Measurements from ENCODE around the gene COL4A2. TPM values are rescaled to one million over a fixed set of nuclear protein-coding genes. Genes with fewer than 3 reads are reported as not detected.
A peak's percentile ranks its signal among the peaks of the same experiment; 100 is the strongest.

COL4A2 gene
- total RNA-seq, 3 donors from 2014 or later: 0.63 to 1.2 (median 1.1) TPM

DNA sequence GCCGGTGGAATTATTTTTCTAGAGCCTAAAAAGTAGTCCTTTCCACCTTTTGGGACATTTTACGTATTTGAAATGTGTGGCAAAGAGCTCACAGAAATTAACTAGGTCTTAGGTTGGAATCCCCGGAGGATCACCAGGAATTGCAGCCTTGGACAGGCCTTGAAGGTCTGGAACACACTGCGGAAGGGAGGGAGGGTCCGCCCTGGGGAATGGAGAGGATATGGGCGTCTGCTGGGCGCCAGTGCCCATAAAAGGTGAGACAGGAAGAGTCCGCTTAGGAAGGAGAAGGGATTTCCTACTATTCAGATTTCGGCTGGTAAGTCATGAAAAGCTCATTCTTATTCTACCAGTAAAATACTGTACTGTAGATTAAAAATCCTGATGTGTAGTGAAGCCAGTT lies 111.9 kb downstream of the COL4A2 start:
- DNase-seq (no peak), ATAC-seq (no peak)
- H3K4me3 Mint-ChIP-seq: no peak overlapping the region
- no peaks in the 10 kb centered on the region for H3K36me3 Mint-ChIP-seq (ENCODE audit: insufficient read depth)
- peaks cover 12% of the 10 kb centered on the region for H3K4me1 Mint-ChIP-seq (ENCODE audit: low read depth)
- H3K27me3 Mint-ChIP-seq (ENCODE audit: low read depth): peaks cover 85% of the 10 kb centered on the region
- H3K9me3 Mint-ChIP-seq: no peaks in the 10 kb centered on the region

GRCh38 chr13:110419381-110419791 lies 112.3 kb downstream of the COL4A2 start:
- no peaks in the 10 kb centered on the region for H3K36me3 Mint-ChIP-seq (ENCODE audit: insufficient read depth)
- peaks cover 12% of the 10 kb centered on the region for H3K4me1 Mint-ChIP-seq (ENCODE audit: low read depth)
- peaks cover 85% of the 10 kb centered on the region for H3K27me3 Mint-ChIP-seq (ENCODE audit: low read depth)
- ATAC-seq: no peak
- no peak for DNase-seq
- no peak overlapping the region for H3K4me3 Mint-ChIP-seq
- no peaks in the 10 kb centered on the region for H3K9me3 Mint-ChIP-seq

DNA sequence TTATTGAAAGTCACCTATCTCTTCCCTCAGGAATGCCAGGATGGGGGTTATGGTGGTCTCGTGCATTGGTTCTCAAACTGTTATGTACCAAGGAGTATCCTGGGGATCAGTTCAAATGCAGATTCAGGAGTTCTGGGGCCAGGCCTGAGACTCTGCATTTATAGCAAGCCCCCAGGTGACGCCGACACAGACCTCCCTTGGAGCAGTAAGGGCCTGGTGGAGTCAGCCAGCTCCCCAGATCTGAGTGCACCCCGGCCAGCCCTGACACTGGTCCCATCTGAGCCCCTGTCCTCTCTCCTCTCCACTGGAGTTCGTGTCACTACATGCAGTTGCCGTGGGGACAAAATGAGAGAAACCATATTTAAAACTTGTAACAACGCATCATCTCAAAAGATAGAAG lies 112.9 kb downstream of the COL4A2 start:
- Mint-ChIP-seq H3K9me3 (no peaks in the 10 kb centered on the region), H3K4me1 (ENCODE audit: low read depth) (peaks cover 12% of the 10 kb centered on the region), H3K36me3 (ENCODE audit: insufficient read depth) (no peaks in the 10 kb centered on the region), H3K4me3 (no peak overlapping the region), H3K27me3 (ENCODE audit: low read depth) (peaks cover 88% of the 10 kb centered on the region)
- no peak for DNase-seq
- ATAC-seq: no peak

DNA sequence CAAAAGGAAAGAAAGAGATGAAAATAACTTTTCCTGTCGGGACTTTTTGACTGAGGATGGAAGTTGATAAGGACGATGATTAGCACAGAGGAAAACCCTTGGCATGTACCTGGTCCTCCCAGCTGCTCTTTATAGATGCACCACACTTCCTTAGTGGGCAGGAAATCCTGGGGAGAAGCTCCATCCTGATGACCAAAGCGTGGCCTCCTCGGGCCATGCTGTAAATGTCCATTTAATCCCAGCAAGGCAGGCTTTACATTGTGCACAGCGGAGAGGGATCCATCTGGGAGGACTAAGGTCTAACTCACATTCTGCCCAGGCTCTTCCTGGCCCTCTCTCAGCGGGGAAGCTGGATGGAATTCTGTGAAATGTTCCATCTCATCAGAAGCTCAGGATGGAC lies 113.5 kb downstream of the COL4A2 start:
- ATAC-seq: no peak
- peaks cover 92% of the 10 kb centered on the region for H3K27me3 Mint-ChIP-seq (ENCODE audit: low read depth)
- no peaks in the 10 kb centered on the region for H3K36me3 Mint-ChIP-seq (ENCODE audit: insufficient read depth)

GRCh38 chr13:110421061-110421460 lies 114.0 kb downstream of the COL4A2 start:
- Mint-ChIP-seq H3K4me3 (no peak overlapping the region), H3K9me3 (no peaks in the 10 kb centered on the region), H3K36me3 (ENCODE audit: insufficient read depth) (no peaks in the 10 kb centered on the region), H3K4me1 (ENCODE audit: low read depth) (peaks cover 12% of the 10 kb centered on the region), H3K27me3 (ENCODE audit: low read depth) (peaks cover 93% of the 10 kb centered on the region)
- DNase-seq: no peak
- ATAC-seq: no peak

More for the DNA sequence above, 113.5 kb downstream of the COL4A2 start:
- Mint-ChIP-seq H3K4me3 (no peak overlapping the region), H3K4me1 (ENCODE audit: low read depth) (peaks cover 12% of the 10 kb centered on the region), H3K9me3 (no peaks in the 10 kb centered on the region)
- DNase-seq: no peak

GRCh38 chr13:110421696-110422385 lies 114.8 kb downstream of the COL4A2 start:
- DNase-seq (no peak), ATAC-seq (peak; percentile 79 to 86)
- Mint-ChIP-seq H3K27me3 (ENCODE audit: low read depth) (peaks cover 92% of the 10 kb centered on the region), H3K4me1 (ENCODE audit: low read depth) (peaks cover 12% of the 10 kb centered on the region), H3K4me3 (no peak overlapping the region), H3K9me3 (no peaks in the 10 kb centered on the region), H3K36me3 (ENCODE audit: insufficient read depth) (no peaks in the 10 kb centered on the region)

DNA sequence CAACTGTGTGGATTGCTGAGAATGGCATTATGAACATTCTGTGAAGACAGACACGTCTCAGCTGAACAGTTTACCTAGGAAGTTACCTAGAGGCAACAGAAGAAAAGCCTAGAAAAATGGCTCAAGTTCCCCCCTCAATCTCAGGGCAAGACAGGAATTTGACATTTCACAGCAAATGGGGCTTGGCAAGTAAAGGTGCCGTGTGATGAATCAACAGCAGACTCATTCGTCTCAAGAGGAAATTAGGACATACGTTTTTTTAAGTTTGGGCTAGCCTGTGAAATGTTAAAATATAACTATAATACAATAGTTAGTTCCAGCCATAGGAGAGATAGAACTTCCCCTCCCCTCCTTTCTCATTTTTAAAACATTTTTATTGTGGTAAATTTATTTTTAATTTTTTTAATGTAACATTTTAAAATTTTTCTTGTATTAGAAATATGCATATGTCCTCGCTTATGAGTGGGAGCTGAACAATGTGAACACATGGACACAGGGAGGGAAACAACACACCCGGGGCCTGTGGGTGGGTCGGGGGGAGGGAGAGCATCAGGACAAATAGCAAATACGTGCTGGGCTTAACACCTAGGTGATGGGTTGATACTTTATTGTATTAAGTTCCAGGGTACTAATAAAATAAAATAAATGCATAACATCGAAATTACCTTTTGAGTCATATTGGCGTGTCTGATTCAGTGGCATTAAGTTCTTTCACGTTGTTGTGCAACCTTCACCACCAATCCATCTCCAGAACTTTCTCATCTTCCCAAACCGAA lies 116.0 kb downstream of the COL4A2 start:
- Mint-ChIP-seq H3K4me3 (no peak overlapping the region), H3K9me3 (no peaks in the 10 kb centered on the region), H3K36me3 (ENCODE audit: insufficient read depth) (no peaks in the 10 kb centered on the region), H3K4me1 (ENCODE audit: low read depth) (peaks cover 12% of the 10 kb centered on the region), H3K27me3 (ENCODE audit: low read depth) (peaks cover 83% of the 10 kb centered on the region)
- ATAC-seq (no peak), DNase-seq (no peak)

DNA sequence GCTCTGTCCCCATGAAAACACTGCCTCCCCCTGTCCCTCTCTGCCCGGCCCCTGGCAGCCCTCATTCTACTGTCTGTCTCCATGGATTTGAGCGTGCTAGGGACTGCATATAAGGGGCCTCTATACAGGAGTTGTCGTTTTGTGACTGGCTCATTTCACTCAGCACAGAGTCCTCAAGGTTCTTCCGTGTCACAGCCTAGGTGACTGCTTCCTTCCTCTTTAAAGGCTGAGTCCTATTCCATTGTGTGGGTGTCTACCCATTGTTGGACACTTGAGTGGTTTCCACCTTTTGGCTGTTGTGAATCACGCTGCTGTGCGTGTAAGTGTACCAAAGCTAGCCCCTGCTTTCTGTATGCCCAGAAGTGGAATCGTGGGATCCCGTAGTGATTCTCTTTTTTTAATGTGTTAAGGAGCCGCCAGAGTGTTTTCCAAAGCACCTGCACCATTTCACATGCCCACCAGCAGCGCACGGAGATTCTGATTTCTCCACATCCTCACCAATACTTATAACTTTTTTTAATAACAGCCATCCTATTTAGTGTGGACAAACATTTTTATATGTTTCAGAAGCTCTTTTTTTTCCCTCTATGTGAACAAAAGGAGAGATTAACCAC lies 116.7 kb downstream of the COL4A2 start:
- ATAC-seq: no peak
- no peak overlapping the region for H3K4me3 Mint-ChIP-seq
- no peaks in the 10 kb centered on the region for H3K36me3 Mint-ChIP-seq (ENCODE audit: insufficient read depth)
- H3K9me3 Mint-ChIP-seq: no peaks in the 10 kb centered on the region
- no peak for DNase-seq
- H3K4me1 Mint-ChIP-seq (ENCODE audit: low read depth): peaks cover 12% of the 10 kb centered on the region
- H3K27me3 Mint-ChIP-seq (ENCODE audit: low read depth): peaks cover 83% of the 10 kb centered on the region

GRCh38 chr13:110424569-110425443 lies 117.7 kb downstream of the COL4A2 start:
- Mint-ChIP-seq H3K9me3 (no peaks in the 10 kb centered on the region), H3K4me1 (ENCODE audit: low read depth) (peaks cover 12% of the 10 kb centered on the region), H3K36me3 (ENCODE audit: insufficient read depth) (no peaks in the 10 kb centered on the region), H3K27me3 (ENCODE audit: low read depth) (peaks cover 80% of the 10 kb centered on the region), H3K4me3 (no peak overlapping the region)
- DNase-seq: no peak
- no peak for ATAC-seq

- no peaks in the 10 kb centered on the region for H3K36me3 Mint-ChIP-seq (ENCODE audit: insufficient read depth)
- no peak for ATAC-seq
These were observed 118.3 kb downstream of the COL4A2 start for GRCh38 chr13:110425444-110425780.

DNA sequence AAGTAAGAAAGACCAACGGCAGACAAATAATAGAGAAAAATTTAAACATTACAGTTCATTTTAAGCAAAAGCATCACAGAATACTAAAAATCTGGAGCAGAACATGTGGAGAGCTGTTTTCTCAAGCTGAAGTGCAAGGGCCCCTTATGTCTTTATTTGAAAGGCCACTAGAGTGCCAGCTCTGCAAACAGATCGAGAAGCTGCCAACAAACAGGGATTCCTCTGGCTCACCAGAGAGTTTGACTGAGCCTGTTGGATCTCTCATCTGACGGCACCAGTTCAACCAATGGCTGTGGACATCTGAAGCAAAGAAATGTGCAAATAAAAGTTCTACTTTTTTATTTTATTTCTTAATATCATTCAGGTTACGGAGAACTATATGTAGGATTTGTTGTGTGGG lies 119.7 kb downstream of the COL4A2 start:
- H3K4me3 Mint-ChIP-seq: no peak overlapping the region

More at GRCh38 chr13:110425444-110425780, 118.3 kb downstream of the COL4A2 start:
- Mint-ChIP-seq H3K4me3 (no peak overlapping the region), H3K27me3 (ENCODE audit: low read depth) (peaks cover 75% of the 10 kb centered on the region), H3K4me1 (ENCODE audit: low read depth) (peaks cover 12% of the 10 kb centered on the region), H3K9me3 (no peaks in the 10 kb centered on the region)
- DNase-seq: no peak

DNA sequence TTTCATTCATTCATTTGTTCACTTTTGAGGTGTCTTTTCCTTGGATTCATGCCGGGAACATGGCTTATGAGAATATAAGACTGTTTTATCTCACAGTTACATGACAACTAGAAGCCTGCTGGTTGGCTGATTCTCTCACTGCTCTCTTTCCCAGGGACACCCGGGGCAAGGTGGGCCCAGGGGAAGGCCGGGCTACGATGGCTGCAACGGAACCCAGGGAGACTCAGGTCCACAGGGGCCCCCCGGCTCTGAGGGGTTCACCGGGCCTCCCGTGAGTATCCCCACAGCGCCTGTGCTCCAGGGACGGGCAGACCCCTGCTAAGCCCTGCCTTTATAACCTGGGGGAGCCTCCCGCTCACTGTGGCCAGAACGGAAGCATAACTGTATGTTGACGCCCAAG lies 121.2 kb downstream of the COL4A2 start:
- Mint-ChIP-seq H3K4me1 (ENCODE audit: low read depth) (no peaks in the 10 kb centered on the region), H3K27me3 (ENCODE audit: low read depth) (peaks cover 69% of the 10 kb centered on the region), H3K9me3 (no peaks in the 10 kb centered on the region), H3K36me3 (ENCODE audit: insufficient read depth) (no peaks in the 10 kb centered on the region), H3K4me3 (no peak overlapping the region)
- ATAC-seq (no peak), DNase-seq (no peak)

More for the DNA sequence above, 119.7 kb downstream of the COL4A2 start:
- no peaks in the 10 kb centered on the region for H3K36me3 Mint-ChIP-seq (ENCODE audit: insufficient read depth)
- H3K27me3 Mint-ChIP-seq (ENCODE audit: low read depth): peaks cover 70% of the 10 kb centered on the region
- peaks cover 4% of the 10 kb centered on the region for H3K4me1 Mint-ChIP-seq (ENCODE audit: low read depth)
- no peak for DNase-seq
- no peak for ATAC-seq
- H3K9me3 Mint-ChIP-seq: no peaks in the 10 kb centered on the region

- H3K4me3 Mint-ChIP-seq: no peak overlapping the region
- peaks cover 57% of the 10 kb centered on the region for H3K27me3 Mint-ChIP-seq (ENCODE audit: low read depth)
- ATAC-seq (no peak), DNase-seq (no peak)
- no peaks in the 10 kb centered on the region for H3K36me3 Mint-ChIP-seq (ENCODE audit: insufficient read depth)
- H3K9me3 Mint-ChIP-seq: no peaks in the 10 kb centered on the region
- no peaks in the 10 kb centered on the region for H3K4me1 Mint-ChIP-seq (ENCODE audit: low read depth)
These were observed 123.6 kb downstream of the COL4A2 start for GRCh38 chr13:110430391-110431336.

Data from activated T-cell treated with anti-CD3 and anti-CD28 coated beads, Interleukin-2, amount 50 U/mL, for 4 hours (primary cell).